GM10248 (cell line): Measurements from ENCODE around the gene EYA4.

Experiments
- CTCF ChIA-PET: fragments of 300-600 bp; sonication (Branson Sonifier 250); formaldehyde crosslinking; extraction: SDS; loops from one replicate; lab custom pipeline; 2021; ENCODE audit warnings: antibody characterized with exemption; lab: Yijun Ruan, JAX
- POLR2A ChIA-PET: fragments of 350-650 bp; sonication (Branson Sonifier 250); formaldehyde crosslinking; extraction: SDS; loops from one replicate; lab custom pipeline; 2020; ENCODE audit warnings: antibody characterized with exemption; lab: Yijun Ruan, JAX
- DNase-seq: peaks from one replicate; pipeline ENCODE4 v3.0.0; 2012; ENCODE audit errors: extremely low spot score
- CTCF ChIP-seq: IDR thresholded peaks from 2 replicates; pipeline ENCODE4 v1.5.1; 2012; ENCODE audit warnings: mild to moderate bottlenecking, low read depth; ENCODE audit errors: extremely low read depth, missing control alignments, control extremely low read depth

Gene EYA4

GRCh38 chr6:133540361-133540760 lies 299.2 kb downstream of the EYA4 start:
- ChIA-PET POLR2A (no interaction called here), CTCF (interaction anchor here (1.3 kb wide), 1 partner anchor 10 kb away, joined by 3 read pairs; no protein-coding TSS in a partner anchor)
- no peak for TF ChIP-seq CTCF
- no peak for DNase-seq

- DNase-seq, result no peak
- POLR2A ChIA-PET, result no interaction called here
- CTCF ChIA-PET, result interaction anchor here (1.4 kb wide), 1 partner anchor 8 kb away, joined by 5 read pairs; no protein-coding TSS in a partner anchor
- no peak for TF ChIP-seq CTCF
Measured at GRCh38 chr6:133541040-133541439, 299.9 kb downstream of the EYA4 start.

GRCh38 chr6:133542056-133542821 lies 301.1 kb downstream of the EYA4 start:
- TF ChIP-seq CTCF, result no peak
- no peak for DNase-seq
- ChIA-PET POLR2A (no interaction called here), CTCF (interaction anchor here (1.4 to 1.9 kb wide), 2 partner anchors 10 kb away, joined by 5 to 7 read pairs; no protein-coding TSS in a partner anchor)

GRCh38 chr6:133544419-133544818 lies 303.3 kb downstream of the EYA4 start:
- CTCF ChIA-PET, result interaction anchor here (1.9 kb wide), 1 partner anchor 8 kb away, joined by 7 read pairs; no protein-coding TSS in a partner anchor
- TF ChIP-seq CTCF, result no peak
- no peak for DNase-seq
- POLR2A ChIA-PET, result no interaction called here

GRCh38 chr6:133546098-133546497 lies 304.9 kb downstream of the EYA4 start:
- POLR2A ChIA-PET, result no interaction called here
- CTCF ChIA-PET, result no interaction called here
- no peak for DNase-seq
- no peak for TF ChIP-seq CTCF

- no peak for DNase-seq
- ChIA-PET CTCF (no interaction called here), POLR2A (no interaction called here)
- no peak for TF ChIP-seq CTCF
Measured at GRCh38 chr6:133547136-133547535, 306.0 kb downstream of the EYA4 start.
